T-helper 1 cell treated with Interleukin-12 subunit alpha and Interleukin-12 subunit beta and Interleukin-4 antibody, amounts not matched to agents 30 ng/mL and 1 ng/mL, for 36 hours (primary cell): Measurements from ENCODE around the gene FLT3. TPM values are rescaled to one million over a fixed set of nuclear protein-coding genes. Genes with fewer than 3 reads are reported as not detected.
"Not testable (repeated sequence)": the region's sequence is repeated elsewhere in the genome, so short reads cannot be mapped to it uniquely, and the experiment has no call there.

Source experiments
- intact Hi-C: fragments of 100-400 bp; cut with micrococcal nuclease; formaldehyde crosslinking; loops from one replicate; pipeline ENCODE4 v1.15.1; 2024
- total RNA-seq: library from RNA; stranded (reverse); gene quantifications from 2 replicates; pipeline ENCODE4 v1.2.3, GENCODE V29; 2022

Gene FLT3
- total RNA-seq, 1 donor from 2014 or later = not detected

- intact Hi-C loops = no loop called here
These were observed 53.4 kb downstream of the FLT3 start for GRCh38 chr13:28046981-28047380.

GRCh38 chr13:28045861-28046260 is 54.5 kb downstream of the FLT3 start:
- intact Hi-C loops = no loop called here

- intact Hi-C loops = no loop called here
These were observed 55.8 kb downstream of the FLT3 start for GRCh38 chr13:28044608-28045007.

DNA sequence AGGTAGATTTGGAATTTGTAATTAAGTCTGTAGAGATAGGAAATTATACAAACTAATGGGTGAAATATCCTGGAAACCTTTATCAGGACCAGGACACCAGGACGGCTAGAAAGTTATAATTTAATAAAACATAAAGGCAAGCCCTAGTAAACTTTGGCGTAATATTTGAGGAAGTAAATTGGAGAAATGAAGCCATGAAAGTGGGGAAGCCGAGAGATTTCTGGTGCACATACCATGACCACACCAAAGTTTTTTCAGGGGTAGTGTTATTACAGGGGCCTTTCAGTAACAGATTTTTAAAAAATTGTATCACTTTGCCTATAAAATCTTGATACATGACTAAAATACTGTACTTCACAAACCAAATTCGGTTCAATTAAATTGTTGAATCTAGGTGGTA is 57.2 kb downstream of the FLT3 start:
- intact Hi-C loops = no loop called here

DNA sequence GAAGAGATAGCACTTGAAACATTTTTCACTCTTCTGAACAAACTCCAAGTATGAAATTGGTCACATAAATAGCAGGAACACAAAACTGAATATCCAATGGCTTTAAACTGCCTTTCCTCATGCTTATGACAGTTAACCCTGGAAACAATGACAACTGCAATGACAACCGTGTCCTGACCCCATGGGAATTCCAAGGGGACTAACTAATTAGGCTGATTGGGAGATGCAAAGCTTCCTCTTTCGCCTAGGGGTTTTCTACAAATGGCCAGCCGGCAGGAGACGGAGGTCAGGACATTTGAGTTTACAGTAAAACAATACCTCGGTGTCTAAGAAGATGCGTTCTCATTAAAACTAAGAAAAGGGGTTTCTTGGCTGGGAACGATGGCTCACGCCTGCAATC is 58.9 kb downstream of the FLT3 start:
- intact Hi-C loops = no loop called here

DNA sequence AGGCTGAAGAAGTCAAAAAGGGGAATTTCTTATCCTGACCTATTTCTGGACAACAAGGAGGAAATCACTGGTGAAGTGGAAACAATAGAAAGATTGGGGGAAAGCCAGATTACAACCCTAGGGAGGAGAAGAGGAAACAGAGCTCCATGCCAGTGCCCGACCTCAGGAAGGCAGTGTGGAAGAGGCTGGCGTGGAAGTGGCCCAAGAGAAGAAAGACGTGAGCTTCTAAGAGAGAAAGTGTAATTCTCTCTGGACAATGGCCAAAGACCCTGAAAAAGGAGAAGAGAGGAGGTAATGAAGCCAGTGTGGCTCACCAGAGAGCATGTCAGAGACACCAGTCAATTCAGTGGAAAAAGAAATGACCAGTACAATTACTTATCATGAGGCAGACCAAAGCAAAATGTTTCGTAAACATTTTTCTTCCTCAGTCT is 59.3 kb downstream of the FLT3 start:
- intact Hi-C loops = no loop called here

GRCh38 chr13:28037399-28037798 is 63.0 kb downstream of the FLT3 start:
- intact Hi-C loops = no loop called here

- intact Hi-C loops = no loop called here
These were observed 65.1 kb downstream of the FLT3 start for GRCh38 chr13:28035146-28035782.

DNA sequence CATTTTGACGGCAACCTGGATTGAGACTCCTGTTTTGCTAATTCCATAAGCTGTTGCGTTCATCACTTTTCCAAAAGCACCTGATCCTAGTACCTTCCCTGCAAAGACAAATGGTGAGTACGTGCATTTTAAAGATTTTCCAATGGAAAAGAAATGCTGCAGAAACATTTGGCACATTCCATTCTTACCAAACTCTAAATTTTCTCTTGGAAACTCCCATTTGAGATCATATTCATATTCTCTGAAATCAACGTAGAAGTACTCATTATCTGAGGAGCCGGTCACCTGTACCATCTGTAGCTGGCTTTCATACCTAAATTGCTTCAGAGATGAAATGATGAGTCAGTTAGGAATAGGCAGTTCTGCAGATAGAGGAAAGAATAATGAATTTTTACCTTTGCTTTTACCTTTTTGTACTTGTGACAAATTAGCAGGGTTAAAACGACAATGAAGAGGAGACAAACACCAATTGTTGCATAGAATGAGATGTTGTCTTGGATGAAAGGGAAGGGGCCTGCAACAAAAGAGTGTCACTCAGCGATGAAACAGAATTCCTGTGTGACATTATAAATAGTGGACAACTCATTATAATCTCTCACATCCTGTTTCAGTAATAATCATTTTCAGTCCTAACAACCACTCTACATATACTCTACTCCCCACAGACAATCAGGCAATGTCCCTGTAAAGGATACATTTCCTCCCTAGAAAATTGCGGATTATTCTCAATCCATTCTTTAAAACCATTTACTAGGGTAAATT is 66.3 kb downstream of the FLT3 start:
- intact Hi-C loops = no loop called here

DNA sequence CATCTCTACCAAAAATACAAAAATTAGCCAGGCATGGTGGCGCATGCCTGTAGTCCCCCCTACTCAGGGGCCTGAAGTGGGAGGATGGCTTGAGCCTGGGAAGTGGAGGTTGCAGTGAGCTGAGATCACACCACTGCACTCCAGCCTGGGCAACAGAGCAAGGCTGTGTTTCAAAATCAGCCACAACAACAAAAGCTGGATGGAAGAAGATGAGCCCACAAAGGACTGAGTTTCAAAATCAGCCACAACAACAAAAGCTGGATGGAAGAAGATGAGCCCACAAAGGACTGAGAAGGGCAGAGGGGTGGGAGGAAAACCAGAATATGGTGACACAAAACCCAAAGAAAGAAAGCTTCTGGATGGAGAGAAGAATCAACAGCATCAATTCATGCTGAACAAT is 67.9 kb downstream of the FLT3 start:
- intact Hi-C loops = not testable (repeated sequence)

GRCh38 chr13:28031896-28032288 is 68.5 kb downstream of the FLT3 start:
- intact Hi-C loops = no loop called here

- intact Hi-C loops = no loop called here
These were observed 69.0 kb downstream of the FLT3 start for GRCh38 chr13:28031220-28031895.

GRCh38 chr13:28027607-28028364 is 72.6 kb downstream of the FLT3 start:
- intact Hi-C loops = no loop called here

- intact Hi-C loops = no loop called here
These were observed 73.3 kb downstream of the FLT3 start for GRCh38 chr13:28027071-28027470.

- intact Hi-C loops = no loop called here
These were observed 73.9 kb downstream of the FLT3 start for GRCh38 chr13:28026508-28026907.

- intact Hi-C loops = no loop called here
These were observed 77.4 kb downstream of the FLT3 start for GRCh38 chr13:28022848-28023518.

DNA sequence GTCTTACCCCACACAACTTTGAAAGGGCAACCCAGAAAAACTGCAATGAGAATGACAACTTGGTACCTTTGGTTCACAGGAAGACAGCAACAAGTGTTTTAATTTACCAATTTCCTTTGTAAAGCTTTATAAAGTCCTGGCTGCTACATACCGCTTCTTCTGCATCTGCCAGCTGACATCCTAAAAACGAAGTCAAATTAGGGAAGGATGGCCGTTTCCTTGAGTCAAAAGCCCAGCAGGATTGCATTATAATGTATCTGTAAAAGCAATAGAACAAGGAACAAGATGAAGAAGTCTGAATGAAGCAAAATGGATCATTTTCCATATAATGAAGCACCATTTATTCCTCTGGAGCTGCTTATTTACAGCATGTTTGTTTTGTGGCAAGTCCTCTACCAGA is 86.1 kb downstream of the FLT3 start:
- intact Hi-C loops = no loop called here

DNA sequence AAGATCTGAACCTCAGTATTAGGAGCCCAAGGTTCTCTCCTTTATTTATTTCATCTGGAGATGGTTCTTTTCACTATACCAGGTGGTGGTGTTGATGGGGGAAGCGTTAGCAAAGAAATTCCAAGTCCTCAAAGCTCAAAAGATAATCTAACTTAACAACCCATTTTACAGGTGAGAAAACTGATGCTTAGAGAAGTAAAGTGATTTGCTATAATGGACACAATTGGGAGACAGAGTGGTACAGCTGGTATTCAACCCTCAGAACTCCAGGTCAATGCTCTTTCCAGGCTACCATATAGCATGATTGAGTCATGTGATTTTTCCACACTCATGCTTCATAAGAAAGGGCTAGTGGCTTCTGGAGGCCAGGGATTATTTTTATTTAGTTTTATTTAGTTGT is 86.9 kb downstream of the FLT3 start:
- intact Hi-C loops = no loop called here

- intact Hi-C loops = no loop called here
These were observed 87.5 kb downstream of the FLT3 start for GRCh38 chr13:28012896-28013295.

DNA sequence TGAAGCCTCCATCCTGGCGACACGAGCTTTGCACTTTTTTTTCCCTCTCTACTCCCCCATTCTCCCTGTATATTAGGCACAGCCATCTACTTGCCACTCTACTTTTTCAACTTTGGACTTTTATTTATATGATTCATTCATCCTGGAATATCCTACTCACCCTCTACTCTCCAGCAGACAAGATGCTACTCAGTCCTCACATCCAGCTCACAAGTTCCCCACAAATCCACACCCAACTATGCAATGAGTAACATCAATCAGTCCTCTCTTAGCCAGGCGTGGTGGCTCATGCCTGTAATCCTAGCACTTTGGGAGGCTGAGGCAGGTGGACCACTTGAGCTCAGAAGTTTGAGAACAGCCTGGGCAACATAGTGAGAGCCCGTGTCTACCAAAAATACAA is 88.0 kb downstream of the FLT3 start:
- intact Hi-C loops = no loop called here

GRCh38 chr13:28010046-28010445 is 90.3 kb downstream of the FLT3 start:
- intact Hi-C loops = no loop called here
